ENCODE results near the gene RRP1B.

RRP1B gene

DNA sequence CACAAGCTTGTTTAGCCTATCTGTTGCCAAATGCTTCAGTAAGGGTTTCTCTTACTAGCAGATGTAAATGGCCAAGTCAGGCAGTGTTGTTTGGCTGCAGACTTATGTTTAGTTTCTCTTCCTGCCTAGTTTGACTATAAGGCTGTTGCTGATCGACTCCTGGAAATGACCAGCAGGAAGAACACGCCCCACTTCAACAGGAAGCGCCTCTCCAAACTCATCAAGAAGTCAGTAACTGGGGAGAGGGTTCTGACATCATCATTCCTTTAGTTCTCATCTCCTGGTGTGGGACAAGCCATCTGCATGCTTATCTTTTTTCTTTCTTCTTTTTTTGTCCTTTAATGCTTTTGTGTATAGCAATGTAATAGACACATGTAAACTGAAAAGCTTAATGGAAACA is 25.1 kb downstream of the RRP1B start:
- H3K27ac ChIP-seq (ENCODE audit: low read length): no peak overlapping the region
- TF ChIP-seq, protein P1, sequence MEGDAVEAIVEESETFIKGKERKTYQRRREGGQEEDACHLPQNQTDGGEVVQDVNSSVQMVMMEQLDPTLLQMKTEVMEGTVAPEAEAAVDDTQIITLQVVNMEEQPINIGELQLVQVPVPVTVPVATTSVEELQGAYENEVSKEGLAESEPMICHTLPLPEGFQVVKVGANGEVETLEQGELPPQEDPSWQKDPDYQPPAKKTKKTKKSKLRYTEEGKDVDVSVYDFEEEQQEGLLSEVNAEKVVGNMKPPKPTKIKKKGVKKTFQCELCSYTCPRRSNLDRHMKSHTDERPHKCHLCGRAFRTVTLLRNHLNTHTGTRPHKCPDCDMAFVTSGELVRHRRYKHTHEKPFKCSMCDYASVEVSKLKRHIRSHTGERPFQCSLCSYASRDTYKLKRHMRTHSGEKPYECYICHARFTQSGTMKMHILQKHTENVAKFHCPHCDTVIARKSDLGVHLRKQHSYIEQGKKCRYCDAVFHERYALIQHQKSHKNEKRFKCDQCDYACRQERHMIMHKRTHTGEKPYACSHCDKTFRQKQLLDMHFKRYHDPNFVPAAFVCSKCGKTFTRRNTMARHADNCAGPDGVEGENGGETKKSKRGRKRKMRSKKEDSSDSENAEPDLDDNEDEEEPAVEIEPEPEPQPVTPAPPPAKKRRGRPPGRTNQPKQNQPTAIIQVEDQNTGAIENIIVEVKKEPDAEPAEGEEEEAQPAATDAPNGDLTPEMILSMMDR (IDR thresholded peaks at IDR 0.05; ENCODE audit: low read length): no peak
- no peak for TF ChIP-seq EZH2 (optimal IDR thresholded peaks at IDR 0.05; ENCODE audit: low read depth, low read length)
- TF ChIP-seq EZH2phosphoT487 (IDR thresholded peaks at IDR 0.05; ENCODE audit: low read length): no peak
- H3F3A ChIP-seq (ENCODE audit: insufficient read depth, low read length): no peaks in the 10 kb centered on the region
- H3K27me3 ChIP-seq (replicated peaks; ENCODE audit: insufficient read depth, low read length): no peaks in the 10 kb centered on the region
- peaks cover 24% of the 10 kb centered on the region for H3K36me3 ChIP-seq (replicated peaks; ENCODE audit: insufficient read depth, low read length)
- H3K4me1 ChIP-seq (ENCODE audit: low read length): no peaks in the 10 kb centered on the region
- no peaks in the 10 kb centered on the region for H4K20me1 ChIP-seq (ENCODE audit: insufficient read depth, low read length)
- H3K79me2 ChIP-seq (ENCODE audit: low read length): peaks cover 17% of the 10 kb centered on the region
- no peak for DNase-seq
- no peak overlapping the region for H3K9ac ChIP-seq (ENCODE audit: low read length)
- no peaks in the 10 kb centered on the region for H3K9me3 ChIP-seq (replicated peaks; ENCODE audit: insufficient read depth, low read length)
- H3K9me2 ChIP-seq (replicated peaks; ENCODE audit: insufficient read depth, low read length): no peaks in the 10 kb centered on the region
- no peak overlapping the region for H3K4me2 ChIP-seq (ENCODE audit: low read depth, low read length)
- no peak overlapping the region for H2AFZ ChIP-seq (ENCODE audit: low read length)
- H3K4me3 ChIP-seq (ENCODE audit: low read length): no peak overlapping the region

DNA sequence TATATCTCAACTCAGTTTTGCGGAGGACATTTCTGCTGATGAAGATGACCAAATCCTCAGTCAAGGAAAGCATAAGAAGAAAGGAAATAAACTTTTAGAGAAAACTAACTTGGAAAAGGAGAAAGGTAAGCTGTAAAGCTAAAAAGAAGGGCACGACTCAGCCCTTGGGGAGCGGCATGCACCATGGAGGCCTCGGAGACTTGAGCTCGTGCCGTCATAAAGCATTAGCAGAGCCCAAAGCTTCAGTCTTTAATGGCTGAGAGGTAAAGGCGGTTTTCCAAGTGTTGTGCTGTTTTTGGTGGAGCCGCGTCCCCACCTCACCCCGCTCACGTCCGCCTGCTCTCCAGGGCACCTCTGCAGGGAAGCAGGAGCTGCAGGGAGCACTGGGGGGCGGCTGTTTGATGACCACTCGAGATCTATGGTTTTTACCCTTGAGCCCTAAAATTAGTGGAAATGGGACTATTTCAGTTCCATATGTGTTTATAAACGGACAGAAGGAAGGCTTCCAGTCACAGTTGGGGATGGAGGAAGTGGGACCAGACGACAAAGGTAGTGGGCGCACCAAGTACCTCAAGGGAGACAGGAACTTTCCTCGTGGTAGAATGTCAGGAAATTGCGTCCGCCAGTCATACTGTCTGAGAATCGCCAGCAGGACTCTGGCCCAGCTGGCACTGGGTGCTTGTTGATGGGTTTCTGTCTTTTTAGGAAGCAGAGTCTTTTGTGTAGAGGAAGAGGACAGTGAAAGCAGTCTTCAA is 27.6 kb downstream of the RRP1B start:
- Histone ChIP-seq H3K9me2 (replicated peaks; ENCODE audit: insufficient read depth, low read length) (no peaks in the 10 kb centered on the region), H3K79me2 (ENCODE audit: low read length) (peaks cover 5% of the 10 kb centered on the region; the same call in 1 of the 2 replicates), H3K4me3 (ENCODE audit: low read length) (no peak overlapping the region), H3K4me2 (ENCODE audit: low read depth, low read length) (no peak overlapping the region), H3K9ac (ENCODE audit: low read length) (no peak overlapping the region), H3F3A (ENCODE audit: insufficient read depth, low read length) (no peaks in the 10 kb centered on the region), H4K20me1 (ENCODE audit: insufficient read depth, low read length) (no peaks in the 10 kb centered on the region), H3K9me3 (replicated peaks; ENCODE audit: insufficient read depth, low read length) (no peaks in the 10 kb centered on the region), H3K27ac (ENCODE audit: low read length) (no peak overlapping the region), H3K4me1 (ENCODE audit: low read length) (no peaks in the 10 kb centered on the region), H3K36me3 (replicated peaks; ENCODE audit: insufficient read depth, low read length) (peaks cover 24% of the 10 kb centered on the region), H2AFZ (ENCODE audit: low read length) (no peak overlapping the region), H3K27me3 (replicated peaks; ENCODE audit: insufficient read depth, low read length) (no peaks in the 10 kb centered on the region)
- TF ChIP-seq, protein P1 (IDR thresholded peaks at IDR 0.05; ENCODE audit: low read length): no peak
- TF ChIP-seq EZH2 (optimal IDR thresholded peaks at IDR 0.05; ENCODE audit: low read depth, low read length): no peak
- TF ChIP-seq EZH2phosphoT487 (IDR thresholded peaks at IDR 0.05; ENCODE audit: low read length): no peak
- no peak for DNase-seq

DNA sequence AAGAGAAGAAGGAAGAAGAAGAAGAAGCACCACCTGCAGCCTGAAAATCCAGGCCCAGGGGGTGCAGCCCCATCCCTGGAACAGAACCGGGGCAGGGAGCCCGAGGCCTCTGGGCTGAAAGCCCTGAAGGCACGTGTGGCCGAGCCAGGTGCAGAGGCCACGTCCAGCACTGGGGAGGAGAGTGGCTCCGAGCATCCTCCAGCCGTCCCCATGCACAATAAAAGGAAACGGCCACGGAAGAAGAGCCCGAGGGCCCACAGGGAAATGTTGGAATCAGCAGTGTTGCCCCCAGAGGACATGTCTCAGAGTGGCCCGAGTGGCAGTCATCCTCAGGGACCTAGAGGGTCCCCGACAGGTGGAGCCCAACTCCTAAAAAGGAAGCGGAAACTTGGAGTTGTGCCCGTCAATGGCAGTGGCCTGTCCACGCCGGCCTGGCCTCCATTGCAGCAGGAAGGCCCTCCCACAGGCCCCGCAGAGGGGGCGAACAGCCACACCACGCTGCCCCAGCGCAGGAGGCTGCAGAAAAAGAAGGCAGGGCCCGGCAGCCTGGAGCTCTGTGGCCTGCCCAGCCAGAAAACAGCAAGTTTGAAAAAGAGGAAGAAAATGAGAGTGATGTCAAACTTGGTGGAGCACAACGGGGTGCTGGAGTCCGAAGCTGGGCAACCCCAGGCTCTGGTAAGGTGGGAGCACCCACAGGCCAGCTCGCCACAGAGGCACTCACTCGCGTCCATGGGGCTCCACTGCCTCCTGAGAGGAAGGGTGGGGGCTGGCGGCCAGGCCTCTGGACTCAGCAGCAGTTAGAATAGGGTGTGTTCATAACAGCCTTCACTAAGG is 28.4 kb downstream of the RRP1B start:
- TF ChIP-seq, protein P1 (IDR thresholded peaks at IDR 0.05; ENCODE audit: low read length): no peak
- TF ChIP-seq EZH2phosphoT487 (IDR thresholded peaks at IDR 0.05; ENCODE audit: low read length): no peak
- TF ChIP-seq EZH2 (optimal IDR thresholded peaks at IDR 0.05; ENCODE audit: low read depth, low read length): no peak
- peaks cover 26% of the 10 kb centered on the region for H3K36me3 ChIP-seq (replicated peaks; ENCODE audit: insufficient read depth, low read length)
- H3F3A ChIP-seq (ENCODE audit: insufficient read depth, low read length): no peaks in the 10 kb centered on the region
- no peaks in the 10 kb centered on the region for H3K79me2 ChIP-seq (ENCODE audit: low read length)
- no peaks in the 10 kb centered on the region for H3K9me2 ChIP-seq (replicated peaks; ENCODE audit: insufficient read depth, low read length)
- H3K27me3 ChIP-seq (replicated peaks; ENCODE audit: insufficient read depth, low read length): no peaks in the 10 kb centered on the region
- no peak overlapping the region for H3K4me2 ChIP-seq (ENCODE audit: low read depth, low read length)
- no peak overlapping the region for H2AFZ ChIP-seq (ENCODE audit: low read length)
- no peak overlapping the region for H3K4me3 ChIP-seq (ENCODE audit: low read length)
- H4K20me1 ChIP-seq (ENCODE audit: insufficient read depth, low read length): no peaks in the 10 kb centered on the region
- DNase-seq: no peak
- no peaks in the 10 kb centered on the region for H3K9me3 ChIP-seq (replicated peaks; ENCODE audit: insufficient read depth, low read length)
- no peaks in the 10 kb centered on the region for H3K4me1 ChIP-seq (ENCODE audit: low read length)
- no peak overlapping the region for H3K27ac ChIP-seq (ENCODE audit: low read length)
- H3K9ac ChIP-seq (ENCODE audit: low read length): no peak overlapping the region
